Esophagus squamous epithelium (tissue), 4 donors: ENCODE measurements around the gene POLRMT.

Experiments used
- POLR2A ChIP-seq, 4 donors: fragments of 450-650 bp; IDR thresholded peaks; one replicate each; pipeline ENCODE4 v1.6.1; 2017; ENCODE audit warnings: antibody characterized with exemption in 4 of 4, mild to moderate bottlenecking in 4 of 4, moderate library complexity in 3 of 4
- TF ChIP-seq, protein P1 (sequence below), 6 experiments: fragments of 450-650 bp in 4 of 6; fragments of 200-600 bp in 2 of 6; sonication (generic) in 2 of 6; IDR thresholded peaks; one replicate each; pipeline ENCODE4 v1.5.1; 2016 to 2019; ENCODE audit warnings: antibody characterized with exemption in 6 of 6, mild to moderate bottlenecking in 4 of 6, moderate library complexity in 4 of 6

DNA sequence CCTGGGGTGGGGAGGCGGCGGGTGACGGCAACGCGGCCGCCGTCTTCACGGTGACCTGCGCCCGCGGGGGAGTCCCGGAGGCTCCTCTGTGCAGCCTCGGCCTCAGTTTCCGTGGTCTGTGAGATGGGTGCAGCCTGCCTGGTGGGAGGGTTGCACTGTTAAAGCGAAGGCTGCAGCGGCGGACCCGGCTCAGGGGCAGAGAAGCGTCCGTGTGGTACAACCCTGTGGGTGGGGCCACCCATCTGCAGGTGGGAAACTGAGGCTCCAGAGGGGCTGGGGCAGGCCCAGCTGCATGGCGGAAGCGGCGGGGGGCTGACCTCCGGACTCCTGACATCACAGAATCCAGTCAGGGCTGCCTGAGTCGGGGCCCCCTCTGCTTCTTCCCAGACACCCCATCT lies 6.8 kb upstream of the POLRMT start:
- TF ChIP-seq, protein P1, sequence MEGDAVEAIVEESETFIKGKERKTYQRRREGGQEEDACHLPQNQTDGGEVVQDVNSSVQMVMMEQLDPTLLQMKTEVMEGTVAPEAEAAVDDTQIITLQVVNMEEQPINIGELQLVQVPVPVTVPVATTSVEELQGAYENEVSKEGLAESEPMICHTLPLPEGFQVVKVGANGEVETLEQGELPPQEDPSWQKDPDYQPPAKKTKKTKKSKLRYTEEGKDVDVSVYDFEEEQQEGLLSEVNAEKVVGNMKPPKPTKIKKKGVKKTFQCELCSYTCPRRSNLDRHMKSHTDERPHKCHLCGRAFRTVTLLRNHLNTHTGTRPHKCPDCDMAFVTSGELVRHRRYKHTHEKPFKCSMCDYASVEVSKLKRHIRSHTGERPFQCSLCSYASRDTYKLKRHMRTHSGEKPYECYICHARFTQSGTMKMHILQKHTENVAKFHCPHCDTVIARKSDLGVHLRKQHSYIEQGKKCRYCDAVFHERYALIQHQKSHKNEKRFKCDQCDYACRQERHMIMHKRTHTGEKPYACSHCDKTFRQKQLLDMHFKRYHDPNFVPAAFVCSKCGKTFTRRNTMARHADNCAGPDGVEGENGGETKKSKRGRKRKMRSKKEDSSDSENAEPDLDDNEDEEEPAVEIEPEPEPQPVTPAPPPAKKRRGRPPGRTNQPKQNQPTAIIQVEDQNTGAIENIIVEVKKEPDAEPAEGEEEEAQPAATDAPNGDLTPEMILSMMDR (IDR thresholded peaks at IDR 0.05), result no peak
- TF ChIP-seq POLR2A (IDR thresholded peaks at IDR 0.05), result no peak
